CD4-positive, alpha-beta T cell treated with Interleukin-21 for 1 hour (primary cell): ENCODE data around the gene PFN2.
"Not testable (repeated sequence)": the region's sequence is repeated elsewhere in the genome, so short reads cannot be mapped to it uniquely, and the experiment has no call there.

ENCODE experiments used
- DNase-seq: peaks from one replicate; pipeline ENCODE4 v3.0.0-alpha.2; 2020

PFN2 gene

GRCh38 chr3:149970716-149971402, at the start of gene PFN2:
PFN2 (minus strand) TSS chr3:149970895; CDS start chr3:149970856, 39 bp downstream.
- peak; percentile 71 for DNase-seq

GRCh38 chr3:150015901-150016300, 45.2 kb upstream of the PFN2 start:
- no peak for DNase-seq

- no peak for DNase-seq
Measured at GRCh38 chr3:150014782-150015181, 44.1 kb upstream of the PFN2 start.

- no peak for DNase-seq
Measured at GRCh38 chr3:150013801-150014200, 43.1 kb upstream of the PFN2 start.

GRCh38 chr3:150006794-150007193, 36.1 kb upstream of the PFN2 start:
- no peak for DNase-seq

- DNase-seq = no peak
Measured at GRCh38 chr3:150005243-150006112, 34.8 kb upstream of the PFN2 start.

- DNase-seq = no peak
Measured at GRCh38 chr3:150000641-150001040, 29.9 kb upstream of the PFN2 start.

- DNase-seq = no peak
Measured at GRCh38 chr3:149999421-149999820, 28.7 kb upstream of the PFN2 start.

GRCh38 chr3:149998946-149999345, 28.3 kb upstream of the PFN2 start:
- no peak for DNase-seq

- DNase-seq = no peak
Measured at GRCh38 chr3:149992416-149993058, 21.8 kb upstream of the PFN2 start.

- DNase-seq = no peak
Measured at GRCh38 chr3:149990423-149990948, 19.8 kb upstream of the PFN2 start.

- DNase-seq = no peak
Measured at GRCh38 chr3:149989307-149989706, 18.6 kb upstream of the PFN2 start.

GRCh38 chr3:149983628-149984027, 12.9 kb upstream of the PFN2 start:
- no peak for DNase-seq

GRCh38 chr3:149983053-149983452, 12.4 kb upstream of the PFN2 start:
- DNase-seq = not testable (repeated sequence)

- not testable (repeated sequence) for DNase-seq
Measured at GRCh38 chr3:149981979-149982378, 11.3 kb upstream of the PFN2 start.

GRCh38 chr3:149977386-149977785, 6.7 kb upstream of the PFN2 start:
- DNase-seq = no peak

- DNase-seq = no peak
Measured at GRCh38 chr3:149975919-149976318, 5.2 kb upstream of the PFN2 start.

- DNase-seq = peak; percentile 30
Measured at GRCh38 chr3:149971403-149972075, 844 bp upstream of the PFN2 start.

- peak; percentile 79 for DNase-seq
Measured at GRCh38 chr3:149969940-149970715, 567 bp downstream of the PFN2 start.

GRCh38 chr3:149969110-149969939, 1.4 kb downstream of the PFN2 start:
- no peak for DNase-seq

GRCh38 chr3:149968216-149968615, 2.5 kb downstream of the PFN2 start:
- no peak for DNase-seq
